Testis (tissue), 2 donors: ENCODE data around the gene ZNF217.

ENCODE experiments used
- CTCF ChIP-seq, 3 experiments: fragments of 450-650 bp in 2 of 3; fragments of 200-600 bp in 1 of 3; sonication (generic) in 1 of 3; IDR thresholded peaks; one replicate each; pipeline ENCODE4 v1.5.1; 2016 to 2019; ENCODE audit warnings: antibody characterized with exemption in 3 of 3, mild to moderate bottlenecking in 2 of 3, moderate library complexity in 1 of 3
- POLR2A ChIP-seq: fragments of 450-650 bp; IDR thresholded peaks from one replicate; pipeline ENCODE4 v1.6.1; 2017; ENCODE audit warnings: antibody characterized with exemption, mild to moderate bottlenecking, moderate library complexity

DNA sequence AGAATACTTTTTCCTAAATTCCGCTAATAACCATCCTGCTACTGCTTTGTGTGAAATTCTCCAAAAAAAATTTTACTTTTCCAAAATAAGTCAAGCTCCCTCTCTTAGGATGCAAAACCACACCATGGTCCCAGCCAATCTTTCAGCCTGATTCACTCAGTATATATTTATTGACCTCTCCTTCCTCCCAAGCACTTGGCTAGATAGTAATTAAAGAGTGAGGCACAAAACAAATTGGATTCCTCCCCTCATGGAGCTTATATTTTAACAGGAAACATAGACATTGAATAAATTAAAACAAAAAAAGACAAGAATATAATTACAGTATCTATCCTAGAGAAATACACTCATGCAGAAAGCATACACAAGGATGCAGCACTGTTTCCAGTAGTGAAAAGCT is 9.0 kb upstream of the ZNF217 start:
- no peak for TF ChIP-seq POLR2A
- no peak for TF ChIP-seq CTCF (IDR thresholded peaks at IDR 0.05)
